Measurements from ENCODE around the gene ZNF548.

Gene ZNF548

GRCh38 chr19:57438925-57439324 lies 49.3 kb downstream of the ZNF548 start:
- no peak overlapping the region for H3K27ac ChIP-seq
- no peak for DNase-seq (ENCODE audit: low read depth, low spot score)
- H3K9ac ChIP-seq (ENCODE audit: insufficient read length): no peak overlapping the region
- TF ChIP-seq POLR2AphosphoS5 (IDR thresholded peaks at IDR 0.05; ENCODE audit: borderline replicate concordance, low read depth, low read length) (no peak), EZH2 (IDR thresholded peaks at IDR 0.05) (no peak), FOXP2 (optimal IDR thresholded peaks at IDR 0.05; ENCODE audit: control extremely low read depth, extremely low read length, insufficient read depth) (no peak)
- peaks cover 62% of the 10 kb centered on the region for H3K36me3 ChIP-seq (ENCODE audit: insufficient read depth, low read length)
- 0 out of 2 replicates have a peak, but pooled peaks cover 6% of the 10 kb centered on the region for H3K9me3 ChIP-seq (ENCODE audit: low read depth, low read length)
- H3K4me3 ChIP-seq: no peak overlapping the region

- DNase-seq (ENCODE audit: low read depth, low spot score): no peak
- Histone ChIP-seq H3K9me3 (ENCODE audit: low read depth, low read length) (0 out of 2 replicates have a peak, but pooled peaks cover 9% of the 10 kb centered on the region), H3K27ac (no peak overlapping the region), H3K36me3 (ENCODE audit: insufficient read depth, low read length) (peaks cover 72% of the 10 kb centered on the region), H3K4me3 (no peak overlapping the region), H3K9ac (ENCODE audit: insufficient read length) (no peak overlapping the region)
- no peak for TF ChIP-seq POLR2AphosphoS5 (IDR thresholded peaks at IDR 0.05; ENCODE audit: borderline replicate concordance, low read depth, low read length)
- no peak for TF ChIP-seq FOXP2 (optimal IDR thresholded peaks at IDR 0.05; ENCODE audit: control extremely low read depth, extremely low read length, insufficient read depth)
- no peak for TF ChIP-seq EZH2 (IDR thresholded peaks at IDR 0.05)
Measured at GRCh38 chr19:57441979-57442752, 52.5 kb downstream of the ZNF548 start.

- no peak overlapping the region for H3K4me3 ChIP-seq
- H3K36me3 ChIP-seq (ENCODE audit: insufficient read depth, low read length): peaks cover 66% of the 10 kb centered on the region
- TF ChIP-seq EZH2 (IDR thresholded peaks at IDR 0.05) (no peak), FOXP2 (optimal IDR thresholded peaks at IDR 0.05; ENCODE audit: control extremely low read depth, extremely low read length, insufficient read depth) (no peak), POLR2AphosphoS5 (IDR thresholded peaks at IDR 0.05; ENCODE audit: borderline replicate concordance, low read depth, low read length) (no peak)
- H3K27ac ChIP-seq: no peak overlapping the region
- no peak overlapping the region for H3K9ac ChIP-seq (ENCODE audit: insufficient read length)
- no peak for DNase-seq (ENCODE audit: low read depth, low spot score)
- H3K9me3 ChIP-seq (ENCODE audit: low read depth, low read length): 0 out of 2 replicates have a peak, but pooled peaks cover 9% of the 10 kb centered on the region
Measured at GRCh38 chr19:57443121-57443696, 53.6 kb downstream of the ZNF548 start.

- DNase-seq (ENCODE audit: low read depth, low spot score): no peak
Measured at GRCh38 chr19:57452307-57452706, 62.7 kb downstream of the ZNF548 start.

More at GRCh38 chr19:57452307-57452706, 62.7 kb downstream of the ZNF548 start:
- TF ChIP-seq POLR2AphosphoS5 (IDR thresholded peaks at IDR 0.05; ENCODE audit: borderline replicate concordance, low read depth, low read length) (no peak), EZH2 (IDR thresholded peaks at IDR 0.05) (no peak), FOXP2 (optimal IDR thresholded peaks at IDR 0.05; ENCODE audit: control extremely low read depth, extremely low read length, insufficient read depth) (no peak)
- Histone ChIP-seq H3K4me3 (no peak overlapping the region), H3K9ac (ENCODE audit: insufficient read length) (no peak overlapping the region), H3K36me3 (ENCODE audit: insufficient read depth, low read length) (no peaks in the 10 kb centered on the region), H3K27ac (no peak overlapping the region), H3K9me3 (ENCODE audit: low read depth, low read length) (peaks cover 4% of the 10 kb centered on the region; the same call in 1 of the 2 replicates)

Measured in SK-N-MC (cell line).